ENCODE data around the gene MYL6.

Gene MYL6

GRCh38 chr12:56128670-56129205 is 29.4 kb upstream of the MYL6 start:
- DNase-seq (ENCODE audit: extremely low spot score, insufficient read length, low read depth) (no peak), FAIRE-seq (no peak)

GRCh38 chr12:56129206-56129941 is 28.8 kb upstream of the MYL6 start:
- peak; percentile 64 for FAIRE-seq
- peak; percentile 42 for DNase-seq (ENCODE audit: extremely low spot score, insufficient read length, low read depth)

- FAIRE-seq (no peak), DNase-seq (ENCODE audit: extremely low spot score, insufficient read length, low read depth) (no peak)
These were observed 28.1 kb upstream of the MYL6 start for GRCh38 chr12:56129942-56130495.

GRCh38 chr12:56130876-56131275 is 27.3 kb upstream of the MYL6 start:
- DNase-seq (ENCODE audit: extremely low spot score, insufficient read length, low read depth) (no peak), FAIRE-seq (no peak)

- DNase-seq (ENCODE audit: extremely low spot score, insufficient read length, low read depth) (no peak), FAIRE-seq (no peak)
These were observed 23.3 kb upstream of the MYL6 start for GRCh38 chr12:56134897-56135296.

- FAIRE-seq (no peak), DNase-seq (ENCODE audit: extremely low spot score, insufficient read length, low read depth) (no peak)
These were observed 20.1 kb upstream of the MYL6 start for GRCh38 chr12:56137853-56138571.

GRCh38 chr12:56141946-56142784 is 16.0 kb upstream of the MYL6 start:
- DNase-seq (ENCODE audit: extremely low spot score, insufficient read length, low read depth), result no peak
- FAIRE-seq, result no peak

GRCh38 chr12:56143217-56143616 is 14.9 kb upstream of the MYL6 start:
- DNase-seq (ENCODE audit: extremely low spot score, insufficient read length, low read depth) (no peak), FAIRE-seq (no peak)

GRCh38 chr12:56143870-56144269 is 14.3 kb upstream of the MYL6 start:
- FAIRE-seq, result no peak
- DNase-seq (ENCODE audit: extremely low spot score, insufficient read length, low read depth), result no peak

- FAIRE-seq (no peak), DNase-seq (ENCODE audit: extremely low spot score, insufficient read length, low read depth) (no peak)
These were observed 12.9 kb upstream of the MYL6 start for GRCh38 chr12:56145217-56145616.

- FAIRE-seq, result no peak
- no peak for DNase-seq (ENCODE audit: extremely low spot score, insufficient read length, low read depth)
These were observed 11.4 kb upstream of the MYL6 start for GRCh38 chr12:56146492-56147460.

GRCh38 chr12:56150563-56150962 is 7.6 kb upstream of the MYL6 start:
- DNase-seq (ENCODE audit: extremely low spot score, insufficient read length, low read depth), result no peak
- FAIRE-seq, result no peak

- no peak for DNase-seq (ENCODE audit: extremely low spot score, insufficient read length, low read depth)
- no peak for FAIRE-seq
These were observed 6.5 kb upstream of the MYL6 start for GRCh38 chr12:56151672-56152131.

GRCh38 chr12:56152132-56152755 is 5.9 kb upstream of the MYL6 start, which contains the start of gene MYL6B:
TSS of gene MYL6B (plus strand) at chr12:56152587. CDS start at chr12:56153919, 1,332 bp downstream.
- DNase-seq (ENCODE audit: extremely low spot score, insufficient read length, low read depth) (peak; percentile 80), FAIRE-seq (peak; percentile 92)

- DNase-seq (ENCODE audit: extremely low spot score, insufficient read length, low read depth) (no peak), FAIRE-seq (no peak)
These were observed 5.1 kb upstream of the MYL6 start for GRCh38 chr12:56152756-56153677.

- no peak for FAIRE-seq
These were observed 4.5 kb upstream of the MYL6 start for GRCh38 chr12:56153678-56154065.

GRCh38 chr12:56154246-56154771 is 3.9 kb upstream of the MYL6 start:
- no peak for FAIRE-seq
- no peak for DNase-seq (ENCODE audit: extremely low spot score, insufficient read length, low read depth)

More at GRCh38 chr12:56153678-56154065, 4.5 kb upstream of the MYL6 start:
- DNase-seq (ENCODE audit: extremely low spot score, insufficient read length, low read depth), result no peak
